Tibial nerve (tissue), 4 donors: ENCODE data around the gene EPB41L1. TPM values are rescaled to one million over a fixed set of nuclear protein-coding genes. Genes with fewer than 3 reads are reported as not detected.

Experiments
- DNase-seq, 2 donors: peaks; one replicate each; pipeline ENCODE4 v3.0.0-alpha.2; 2019; ENCODE audit warnings: low spot score in 2 of 2
- H3K27ac ChIP-seq, 4 donors: fragments of 200-600 bp; sonication (generic) in 3 of 4; one replicate each; pipeline ENCODE4 v1.5.1; 2017 to 2019; ENCODE audit warnings: mild to moderate bottlenecking in 1 of 4
- H3K27me3 ChIP-seq, 2 donors: fragments of 200-600 bp; sonication (generic) in 1 of 2; one replicate each; pipeline versions ENCODE4 v1.5.1 to v1.6.0; 2017 to 2019
- H3K36me3 ChIP-seq, 3 donors: fragments of 200-600 bp; sonication (generic); one replicate each; pipeline ENCODE4 v1.5.1; 2018 to 2019
- H3K4me1 ChIP-seq, 4 donors: fragments of 200-600 bp; sonication (generic) in 3 of 4; one replicate each; pipeline ENCODE4 v1.5.1; 2017 to 2019
- H3K4me3 ChIP-seq, 4 donors: fragments of 200-600 bp; sonication (generic) in 3 of 4; one replicate each; pipeline ENCODE4 v1.5.1; 2017 to 2019; ENCODE audit warnings: mild to moderate bottlenecking in 1 of 4, moderate library complexity in 1 of 4
- H3K9me3 ChIP-seq, 4 donors: fragments of 200-600 bp; sonication (generic) in 3 of 4; one replicate each; pipeline ENCODE4 v1.5.1; 2017 to 2019
- CTCF ChIP-seq, 5 experiments: fragments of 200-600 bp in 3 of 5; fragments of 450-650 bp in 2 of 5; sonication (generic) in 3 of 5; IDR thresholded peaks; one replicate each; pipeline ENCODE4 v1.5.1; 2016 to 2019; ENCODE audit warnings: antibody characterized with exemption in 5 of 5, mild to moderate bottlenecking in 3 of 5, moderate library complexity in 2 of 5
- EP300 ChIP-seq, 2 donors: sonication (generic); formaldehyde crosslinking; IDR thresholded peaks; one replicate each; pipeline ENCODE4 v1.6.1; 2017; ENCODE audit warnings: antibody characterized with exemption in 2 of 2, mild to moderate bottlenecking in 1 of 2
- POLR2A ChIP-seq, 2 donors: fragments of 450-650 bp; IDR thresholded peaks; one replicate each; pipeline ENCODE4 v1.6.1; 2017; ENCODE audit warnings: antibody characterized with exemption in 2 of 2, mild to moderate bottlenecking in 2 of 2, moderate library complexity in 2 of 2
- WGBS, 2 donors: methylation state at CpG; one replicate each; pipeline ENCODE4 v1.1.5; 2018; 5-methylcytosine and 5-hydroxymethylcytosine counted together
- total RNA-seq, 4 donors: library from RNA; depleted of rRNA; stranded (reverse); fragments of >200 nt; gene quantifications; one replicate each; pipeline ENCODE4 v1.1.0, GENCODE V29; 2016

Gene EPB41L1
- total RNA-seq, 4 donors from 2014 or later, result 19.9 to 55.3 (median 30.8) TPM

GRCh38 chr20:36275011-36275410, 120.5 kb downstream of the EPB41L1 start:
- no peaks in the 10 kb centered on the region for H3K9me3 ChIP-seq
- TF ChIP-seq CTCF (IDR thresholded peaks at IDR 0.05), result no peak
- no peak for TF ChIP-seq POLR2A (IDR thresholded peaks at IDR 0.05)
- no peak for TF ChIP-seq EP300 (IDR thresholded peaks at IDR 0.05)
- DNase-seq, result no peak
- WGBS, 2 donors, result 51 to 55% methylated on average over 5 of the region's 5 CpGs
- H3K27ac ChIP-seq, result no peak overlapping the region
- H3K4me1 ChIP-seq, result no peaks in the 10 kb centered on the region
- peaks cover 0 to 25% of the 10 kb centered on the region in 2 donors for H3K27me3 ChIP-seq
- no peak overlapping the region for H3K4me3 ChIP-seq
- H3K36me3 ChIP-seq, result no peaks in the 10 kb centered on the region

GRCh38 chr20:36275441-36276189, 121.1 kb downstream of the EPB41L1 start:
- Histone ChIP-seq H3K4me1 (no peaks in the 10 kb centered on the region), H3K9me3 (no peaks in the 10 kb centered on the region), H3K27me3 (peaks cover 0 to 25% of the 10 kb centered on the region in 2 donors), H3K36me3 (no peaks in the 10 kb centered on the region), H3K27ac (no peak overlapping the region), H3K4me3 (no peak overlapping the region)
- WGBS, 2 donors, result 74 to 76% methylated on average over 12 of the region's 12 CpGs
- TF ChIP-seq EP300 (IDR thresholded peaks at IDR 0.05), result no peak
- no peak for TF ChIP-seq CTCF (IDR thresholded peaks at IDR 0.05)
- no peak for TF ChIP-seq POLR2A (IDR thresholded peaks at IDR 0.05)
- DNase-seq, result no peak

GRCh38 chr20:36277546-36277945, 123.0 kb downstream of the EPB41L1 start:
- no peaks in the 10 kb centered on the region for H3K4me1 ChIP-seq
- H3K27ac ChIP-seq, result no peak overlapping the region
- H3K4me3 ChIP-seq, result no peak overlapping the region
- no peaks in the 10 kb centered on the region for H3K36me3 ChIP-seq
- TF ChIP-seq EP300 (IDR thresholded peaks at IDR 0.05) (no peak), POLR2A (IDR thresholded peaks at IDR 0.05) (no peak), CTCF (IDR thresholded peaks at IDR 0.05) (no peak)
- no peak for DNase-seq
- whole genome bisulfite sequencing, 2 donors, result 64 to 71% methylated on average over 9 of the region's 9 CpGs
- peaks cover 0 to 25% of the 10 kb centered on the region in 2 donors for H3K27me3 ChIP-seq
- H3K9me3 ChIP-seq, result no peaks in the 10 kb centered on the region

GRCh38 chr20:36279362-36279761, 124.8 kb downstream of the EPB41L1 start:
- H3K4me1 ChIP-seq, result no peaks in the 10 kb centered on the region
- DNase-seq, result no peak
- no peak overlapping the region for H3K4me3 ChIP-seq
- peaks cover 0 to 14% of the 10 kb centered on the region in 2 donors for H3K27me3 ChIP-seq
- no peaks in the 10 kb centered on the region for H3K9me3 ChIP-seq
- no peaks in the 10 kb centered on the region for H3K36me3 ChIP-seq
- WGBS, 2 donors, result 65 to 73% methylated on average over 5 of the region's 5 CpGs
- H3K27ac ChIP-seq, result no peak overlapping the region
- TF ChIP-seq CTCF (IDR thresholded peaks at IDR 0.05) (no peak), POLR2A (IDR thresholded peaks at IDR 0.05) (no peak), EP300 (IDR thresholded peaks at IDR 0.05) (no peak)

GRCh38 chr20:36279776-36280175, 125.2 kb downstream of the EPB41L1 start:
- H3K36me3 ChIP-seq, result no peaks in the 10 kb centered on the region
- TF ChIP-seq CTCF (IDR thresholded peaks at IDR 0.05) (no peak), POLR2A (IDR thresholded peaks at IDR 0.05) (no peak), EP300 (IDR thresholded peaks at IDR 0.05) (no peak)
- no peaks in the 10 kb centered on the region for H3K9me3 ChIP-seq
- no peaks in the 10 kb centered on the region for H3K4me1 ChIP-seq
- no peak overlapping the region for H3K4me3 ChIP-seq
- no peak overlapping the region for H3K27ac ChIP-seq
- WGBS, 2 donors, result 75 to 76% methylated on average over 6 of the region's 6 CpGs
- H3K27me3 ChIP-seq, result peaks cover 0 to 11% of the 10 kb centered on the region in 2 donors
- no peak for DNase-seq
